HG03571 (cell line): Measurements from ENCODE around the gene HECTD4.

Experiments
- ATAC-seq: cut with Tn5 transposase; IDR thresholded peaks from one replicate; pipeline ENCODE4 v1.9.1; 2021; ENCODE audit not compliant: unreplicated experiment

The HECTD4 gene

DNA sequence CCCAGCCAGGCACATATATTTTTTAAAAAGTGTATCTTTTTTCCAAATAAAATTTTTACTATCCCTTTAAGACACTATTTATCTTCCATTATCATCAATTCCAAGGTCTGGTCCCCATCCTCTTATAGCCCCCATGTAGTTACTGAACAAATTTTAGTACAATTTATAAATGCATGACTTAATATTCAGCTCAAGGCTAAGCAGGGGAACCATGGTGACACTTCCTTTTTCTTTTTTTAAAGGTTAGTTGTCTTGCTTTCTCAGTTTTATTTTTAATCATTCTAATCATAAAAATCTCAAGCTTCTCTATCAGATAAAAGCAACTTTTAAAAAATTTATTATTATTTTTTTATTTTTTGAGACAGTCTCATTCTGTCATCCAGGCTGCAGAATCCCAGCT lies 164.6 kb downstream of the HECTD4 start:
- ATAC-seq = no peak

DNA sequence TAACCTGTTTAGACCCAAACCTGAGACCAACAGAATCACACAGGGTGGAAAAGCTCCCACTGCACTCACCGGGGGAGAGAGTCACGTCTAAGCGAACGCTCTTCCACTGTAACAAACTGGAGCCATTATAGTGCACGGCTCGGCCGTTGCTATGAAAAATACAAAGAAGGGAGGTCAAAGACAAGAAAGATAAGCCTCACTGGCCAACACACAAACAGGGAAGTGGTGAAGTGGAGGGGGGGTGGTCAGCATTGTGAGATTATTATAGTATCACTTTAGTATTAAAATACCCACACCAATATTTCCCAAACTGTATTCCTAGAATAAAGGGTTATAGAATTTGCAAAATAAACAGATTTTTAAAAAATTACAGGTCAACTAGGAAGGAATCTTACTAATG lies 166.0 kb downstream of the HECTD4 start:
- ATAC-seq = no peak

DNA sequence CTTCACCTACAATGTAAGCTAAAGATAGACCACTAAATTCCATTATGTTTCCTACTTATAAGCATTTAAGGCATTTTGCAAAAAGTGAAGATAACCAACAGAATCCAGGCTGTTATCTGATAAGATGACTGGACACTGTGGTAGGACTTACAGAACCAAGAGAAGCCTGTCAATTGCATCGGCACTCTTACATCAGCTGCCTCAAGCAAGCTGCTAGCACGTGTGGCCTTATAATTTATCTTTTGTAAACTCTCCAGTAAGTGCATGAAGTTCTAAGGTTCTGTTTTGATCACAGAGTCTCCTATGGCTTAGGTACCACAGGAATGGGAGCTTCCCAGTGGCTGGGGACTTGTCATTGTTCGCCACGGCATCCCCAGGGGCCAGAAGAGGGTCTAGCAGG lies 168.2 kb downstream of the HECTD4 start:
- ATAC-seq = no peak

- ATAC-seq = no peak
These were observed 173.8 kb downstream of the HECTD4 start for GRCh38 chr12:112208301-112208910.

DNA sequence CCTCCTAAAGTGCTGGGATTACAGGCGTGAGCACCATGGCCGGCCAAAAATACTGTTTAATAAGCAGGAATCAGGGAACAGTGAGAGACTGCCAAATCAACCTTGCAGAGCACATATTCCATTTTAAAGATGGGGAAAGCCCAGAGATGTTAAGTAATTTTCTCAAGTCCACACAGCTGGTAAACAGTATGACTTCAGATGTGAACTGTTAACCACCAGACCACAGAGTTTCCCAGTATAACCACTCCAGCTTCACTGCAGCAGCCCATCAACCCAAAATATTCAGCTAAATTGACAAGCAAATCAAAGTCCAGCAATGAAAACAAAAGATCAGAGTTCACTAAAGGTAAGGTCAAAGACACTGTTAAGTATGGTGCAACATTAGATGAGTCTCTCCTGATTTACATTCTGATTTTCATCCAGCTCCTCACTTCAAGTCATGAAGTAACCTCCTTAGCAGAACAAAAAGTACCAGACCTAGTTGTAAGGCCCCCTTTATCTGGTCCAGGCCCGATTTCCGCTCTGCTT lies 174.8 kb downstream of the HECTD4 start:
- no peak for ATAC-seq

GRCh38 chr12:112206944-112207343 lies 175.3 kb downstream of the HECTD4 start:
- ATAC-seq = no peak

DNA sequence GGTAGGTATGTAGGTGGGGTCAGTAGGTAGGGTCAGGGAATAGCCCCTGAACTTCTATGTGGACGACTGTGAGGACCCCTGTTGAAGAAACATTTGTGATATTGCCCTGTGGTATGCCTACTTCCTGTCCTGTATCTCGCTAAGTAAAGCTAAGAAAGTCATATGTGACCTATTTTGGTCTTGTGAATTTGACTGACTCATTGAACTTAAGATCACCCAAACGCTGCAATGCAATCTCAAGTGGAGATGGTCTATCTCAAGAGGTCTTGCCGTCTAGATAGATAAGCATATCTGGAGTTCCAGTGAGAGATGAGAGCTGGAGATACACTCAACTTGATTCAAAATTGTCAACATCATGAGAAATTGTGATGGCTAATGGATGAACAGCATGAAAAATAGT lies 183.1 kb downstream of the HECTD4 start:
- ATAC-seq = no peak

GRCh38 chr12:112198120-112198733 lies 184.0 kb downstream of the HECTD4 start:
- ATAC-seq = no peak

DNA sequence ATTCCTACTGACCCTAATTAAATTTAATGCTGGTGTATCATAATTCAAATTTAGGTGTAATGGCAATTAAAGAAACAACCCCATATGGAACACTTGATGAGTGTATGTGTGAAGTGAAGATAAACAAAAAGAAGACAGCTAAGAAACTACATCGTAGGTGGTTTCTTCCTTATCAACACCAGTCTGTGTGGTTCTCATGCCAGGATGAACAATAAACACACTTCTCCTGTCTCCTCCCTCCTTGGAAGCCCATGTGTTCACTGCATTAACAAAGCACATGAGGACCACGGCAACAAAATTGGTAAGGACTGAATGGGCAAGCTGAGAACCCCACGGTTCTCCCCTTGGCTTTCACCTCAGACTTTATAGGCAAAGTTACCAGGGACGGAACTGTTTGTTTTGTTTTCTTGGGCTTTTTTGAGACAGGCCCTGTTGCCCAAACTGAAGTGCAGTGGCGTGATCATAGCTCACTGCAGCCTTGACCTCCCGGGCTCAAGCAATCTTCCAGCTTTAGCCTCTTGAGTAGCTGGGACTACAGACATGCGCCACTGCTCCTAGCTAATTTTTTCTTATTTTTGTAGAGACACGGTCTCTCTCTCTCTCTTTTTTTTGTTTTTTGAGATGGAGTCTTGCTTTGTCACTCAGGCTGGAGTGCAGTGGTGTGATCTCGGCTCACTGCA lies 185.9 kb downstream of the HECTD4 start:
- ATAC-seq = no peak

- no peak for ATAC-seq
These were observed 187.5 kb downstream of the HECTD4 start for GRCh38 chr12:112194601-112195247.

DNA sequence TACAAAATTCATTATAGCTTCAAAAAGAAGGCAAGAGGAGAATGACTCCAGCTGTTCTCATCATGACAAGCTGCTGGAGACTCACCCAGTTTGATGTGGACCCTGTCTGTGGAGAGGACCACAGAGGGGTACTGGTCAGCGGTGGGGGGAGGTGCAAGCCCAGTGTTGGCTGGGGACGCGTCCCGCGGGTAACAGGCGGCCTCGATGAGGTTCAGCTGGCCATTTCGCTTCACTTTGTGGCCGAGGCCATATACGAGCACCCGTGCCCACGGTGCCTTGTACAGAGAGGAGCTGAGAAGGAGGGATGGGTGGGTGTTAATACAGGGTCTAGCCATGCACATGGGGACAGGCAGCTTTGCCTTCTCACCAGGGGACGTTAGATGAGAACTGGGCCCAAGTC lies 189.8 kb downstream of the HECTD4 start:
- no peak for ATAC-seq

DNA sequence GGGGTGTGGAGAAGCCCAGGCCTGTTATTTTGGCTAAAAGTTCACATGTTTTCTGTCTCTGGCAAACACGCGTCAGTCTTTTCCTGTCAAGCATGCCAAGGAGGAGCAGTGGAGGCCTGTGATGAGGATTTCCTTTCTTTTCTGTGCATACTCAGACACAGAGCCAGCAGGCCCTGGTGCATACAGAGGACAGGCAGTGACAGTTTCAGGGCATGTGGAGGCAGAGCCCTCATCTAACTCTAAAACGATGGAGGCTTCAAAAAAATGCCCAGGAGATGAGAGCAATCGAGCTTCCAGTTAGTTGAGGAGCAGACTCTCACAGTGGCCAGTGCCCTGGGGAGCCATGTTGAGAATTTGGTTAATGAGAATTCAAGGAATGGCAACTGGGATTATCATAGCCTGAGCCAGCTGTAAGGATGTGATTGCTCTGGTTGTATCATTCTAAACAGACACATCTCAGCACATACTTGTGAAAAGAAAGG lies 190.3 kb downstream of the HECTD4 start:
- ATAC-seq = no peak

GRCh38 chr12:112191201-112191600 lies 191.0 kb downstream of the HECTD4 start:
- no peak for ATAC-seq

GRCh38 chr12:112190231-112191025 lies 191.8 kb downstream of the HECTD4 start:
- ATAC-seq = no peak

DNA sequence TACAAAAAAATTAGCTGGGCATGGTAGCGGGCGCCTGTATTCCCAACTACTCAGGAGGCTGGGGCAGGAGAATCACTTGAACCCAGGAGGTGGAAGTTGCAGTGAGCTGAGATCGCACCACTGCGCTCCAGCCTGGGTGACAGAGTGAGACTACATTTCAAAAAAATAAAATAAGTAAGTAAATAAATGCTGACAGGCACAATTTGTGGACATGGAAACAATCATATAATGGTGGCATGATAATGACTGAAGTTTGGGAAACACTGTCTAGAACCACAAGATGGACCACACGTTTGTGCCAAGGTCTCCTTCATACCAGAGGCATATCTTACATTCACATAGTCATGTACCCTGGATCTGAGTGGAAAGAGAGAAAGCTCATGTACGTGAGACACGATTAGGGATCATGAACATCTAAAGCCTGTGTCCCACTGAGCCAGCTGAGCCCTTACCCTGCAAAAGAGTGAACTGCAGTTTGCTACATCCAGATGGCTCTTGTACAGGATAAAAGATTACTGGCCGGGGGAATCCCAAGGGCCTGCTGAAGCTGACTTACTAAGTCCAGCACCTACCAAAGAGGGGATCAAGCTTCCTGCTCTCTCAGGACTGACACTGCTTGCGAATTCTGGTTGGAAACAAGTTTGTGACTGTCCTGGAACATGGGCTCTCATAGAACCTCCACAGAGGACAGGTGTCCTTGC lies 194.0 kb downstream of the HECTD4 start:
- no peak for ATAC-seq

DNA sequence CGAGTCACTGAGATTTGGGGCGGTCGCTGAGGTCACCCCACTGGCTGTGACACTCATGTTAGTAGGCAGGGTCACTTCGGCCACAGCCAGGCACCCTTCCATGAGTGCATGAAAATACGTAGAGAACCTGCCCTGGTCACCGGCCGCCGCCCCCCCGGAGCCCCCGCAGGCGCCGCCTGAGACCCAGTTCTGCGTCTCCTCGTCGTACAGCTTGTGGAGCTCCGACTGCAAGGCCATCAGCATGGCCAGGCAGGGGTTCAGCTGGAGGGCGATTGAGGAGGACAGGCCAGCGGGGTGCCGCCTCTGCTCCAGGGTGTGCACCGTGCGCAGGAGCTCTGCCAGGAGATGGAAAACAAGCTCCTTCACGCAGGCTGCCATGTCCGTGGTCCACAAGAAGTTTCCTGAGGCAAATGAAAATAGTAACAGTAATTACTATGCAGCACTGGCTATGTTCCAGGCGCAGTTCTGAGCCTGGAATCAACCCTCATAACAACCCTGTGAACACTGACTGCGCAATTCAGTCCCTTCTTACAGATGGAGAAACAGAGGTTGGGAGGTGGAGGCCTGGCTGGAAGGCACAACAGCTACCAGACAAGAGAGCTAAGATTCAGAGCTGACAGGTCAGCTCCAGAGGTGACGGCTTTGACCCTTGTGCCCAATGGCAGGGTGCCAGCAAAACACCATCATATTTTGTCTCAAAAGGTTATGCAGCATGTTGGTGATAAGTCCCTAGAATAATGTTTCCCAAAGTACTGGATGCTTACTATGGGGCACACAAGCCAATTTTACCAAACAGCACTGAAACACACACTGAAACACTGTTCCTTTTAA lies 196.9 kb downstream of the HECTD4 start:
- no peak for ATAC-seq

DNA sequence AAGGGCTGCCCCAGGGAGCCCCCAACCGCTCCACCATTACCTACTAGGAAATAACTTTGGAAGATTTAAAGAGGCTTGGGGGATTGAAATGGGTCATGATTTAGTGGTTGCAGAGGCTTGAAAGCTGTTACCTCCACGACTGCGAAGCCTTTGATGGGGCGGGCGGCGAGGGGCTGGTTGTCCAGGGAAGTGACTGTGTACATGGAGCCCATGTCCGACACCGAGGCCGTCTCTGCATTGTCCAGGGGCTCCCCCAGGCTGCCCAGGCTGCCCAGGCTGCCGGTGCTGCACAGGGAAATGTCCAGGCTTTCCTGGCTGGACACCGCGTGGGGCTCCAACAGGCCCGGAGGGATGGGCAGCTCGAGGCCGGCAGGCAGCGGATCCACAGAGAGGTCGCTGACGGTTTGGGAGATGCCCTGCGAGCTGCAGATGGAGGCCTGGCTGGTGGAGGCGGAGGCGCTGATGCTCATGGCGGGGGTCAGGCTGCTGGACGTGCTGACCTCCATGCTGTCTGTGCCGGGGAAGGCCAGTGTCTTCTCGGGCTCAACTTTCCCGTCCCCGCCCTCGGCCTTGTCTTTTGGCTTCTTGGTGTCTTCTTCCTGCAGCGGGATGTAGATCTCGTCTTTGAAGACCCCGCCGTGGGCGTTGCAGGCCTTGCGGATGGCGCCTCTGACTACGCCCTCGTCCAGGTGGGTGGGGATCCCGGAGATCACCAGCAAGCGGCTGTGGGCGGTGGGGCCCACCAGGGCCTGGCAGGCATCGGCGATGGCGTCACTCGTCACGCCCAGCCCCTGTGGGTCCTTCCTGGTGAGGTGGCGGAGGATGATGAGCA lies 198.0 kb downstream of the HECTD4 start:
- ATAC-seq = no peak
